ENCODE data around the gene TEX11.

TEX11 gene

GRCh38 chrX:70481471-70482270 lies 426.8 kb downstream of the TEX11 start:
- no peaks in the 10 kb centered on the region for H3K9me2 ChIP-seq (replicated peaks; ENCODE audit: control insufficient read depth, low read length)
- no peak overlapping the region for H3K27ac ChIP-seq (ENCODE audit: low read depth, low read length)
- no peak overlapping the region for H3K4me2 ChIP-seq (ENCODE audit: low read length)
- H3K9me3 ChIP-seq (ENCODE audit: control insufficient read depth, insufficient read depth, low read length), result no peaks in the 10 kb centered on the region
- no peak for TF ChIP-seq EZH2phosphoT487 (IDR thresholded peaks at IDR 0.05; ENCODE audit: borderline replicate concordance, low read length)
- TF ChIP-seq CTCF (IDR thresholded peaks at IDR 0.05; ENCODE audit: low read depth, low read length, poor library complexity, severe bottlenecking), result no peak
- no peaks in the 10 kb centered on the region for H4K20me1 ChIP-seq (ENCODE audit: control insufficient read depth, insufficient read depth, low read depth, low read length)
- H3K4me1 ChIP-seq (ENCODE audit: control insufficient read depth, low read length), result no peaks in the 10 kb centered on the region
- no peaks in the 10 kb centered on the region for H3F3A ChIP-seq (ENCODE audit: control insufficient read depth, insufficient read depth)
- H3K4me3 ChIP-seq (ENCODE audit: low read length), result no peak overlapping the region
- H3K27me3 ChIP-seq (ENCODE audit: control insufficient read depth, low read length), result no peaks in the 10 kb centered on the region
- H3K36me3 ChIP-seq (ENCODE audit: control insufficient read depth, low read length), result no peaks in the 10 kb centered on the region; the same call in 1 of the 2 replicates
- H3K79me2 ChIP-seq (ENCODE audit: control insufficient read depth, low read length), result no peaks in the 10 kb centered on the region

GRCh38 chrX:70480660-70481018 lies 427.9 kb downstream of the TEX11 start:
- no peaks in the 10 kb centered on the region for H4K20me1 ChIP-seq (ENCODE audit: control insufficient read depth, insufficient read depth, low read depth, low read length)
- no peaks in the 10 kb centered on the region for H3K4me1 ChIP-seq (ENCODE audit: control insufficient read depth, low read length)
- no peak overlapping the region for H3K4me3 ChIP-seq (ENCODE audit: low read length)
- no peaks in the 10 kb centered on the region; the same call in 1 of the 2 replicates for H3K36me3 ChIP-seq (ENCODE audit: control insufficient read depth, low read length)
- no peak overlapping the region for H3K4me2 ChIP-seq (ENCODE audit: low read length)
- H3K27me3 ChIP-seq (ENCODE audit: control insufficient read depth, low read length), result no peaks in the 10 kb centered on the region
- no peaks in the 10 kb centered on the region for H3K79me2 ChIP-seq (ENCODE audit: control insufficient read depth, low read length)
- H3K9me2 ChIP-seq (replicated peaks; ENCODE audit: control insufficient read depth, low read length), result no peaks in the 10 kb centered on the region
- no peak overlapping the region for H3K27ac ChIP-seq (ENCODE audit: low read depth, low read length)
- no peaks in the 10 kb centered on the region for H3K9me3 ChIP-seq (ENCODE audit: control insufficient read depth, insufficient read depth, low read length)
- H3F3A ChIP-seq (ENCODE audit: control insufficient read depth, insufficient read depth), result no peaks in the 10 kb centered on the region
- no peak for TF ChIP-seq EZH2phosphoT487 (IDR thresholded peaks at IDR 0.05; ENCODE audit: borderline replicate concordance, low read length)
- no peak for TF ChIP-seq CTCF (IDR thresholded peaks at IDR 0.05; ENCODE audit: low read depth, low read length, poor library complexity, severe bottlenecking)

GRCh38 chrX:70479922-70480659 lies 428.4 kb downstream of the TEX11 start:
- Histone ChIP-seq H3K27ac (ENCODE audit: low read depth, low read length) (no peak overlapping the region), H3K9me2 (replicated peaks; ENCODE audit: control insufficient read depth, low read length) (no peaks in the 10 kb centered on the region), H3K4me3 (ENCODE audit: low read length) (no peak overlapping the region)

More at GRCh38 chrX:70479922-70480659, 428.4 kb downstream of the TEX11 start:
- Histone ChIP-seq H3K27me3 (ENCODE audit: control insufficient read depth, low read length) (no peaks in the 10 kb centered on the region), H3K4me1 (ENCODE audit: control insufficient read depth, low read length) (no peaks in the 10 kb centered on the region), H3K4me2 (ENCODE audit: low read length) (no peak overlapping the region), H3K9me3 (ENCODE audit: control insufficient read depth, insufficient read depth, low read length) (no peaks in the 10 kb centered on the region), H3F3A (ENCODE audit: control insufficient read depth, insufficient read depth) (no peaks in the 10 kb centered on the region), H4K20me1 (ENCODE audit: control insufficient read depth, insufficient read depth, low read depth, low read length) (no peaks in the 10 kb centered on the region), H3K79me2 (ENCODE audit: control insufficient read depth, low read length) (no peaks in the 10 kb centered on the region), H3K36me3 (ENCODE audit: control insufficient read depth, low read length) (no peaks in the 10 kb centered on the region; the same call in 1 of the 2 replicates)
- TF ChIP-seq CTCF (IDR thresholded peaks at IDR 0.05; ENCODE audit: low read depth, low read length, poor library complexity, severe bottlenecking) (no peak), EZH2phosphoT487 (IDR thresholded peaks at IDR 0.05; ENCODE audit: borderline replicate concordance, low read length) (no peak)

Measured in DOHH2 (cell line).